ENCODE data around the gene RS1. TPM values are rescaled to one million over a fixed set of nuclear protein-coding genes. Genes with fewer than 3 reads are reported as not detected.
A peak's percentile ranks its signal among the peaks of the same experiment; 100 is the strongest.

The RS1 gene
- total and polyA plus RNA-seq, 9 of the 15 experiments (the other 6 are each of a cell fraction or from before 2014, with no cell fraction given) = not detected

DNA sequence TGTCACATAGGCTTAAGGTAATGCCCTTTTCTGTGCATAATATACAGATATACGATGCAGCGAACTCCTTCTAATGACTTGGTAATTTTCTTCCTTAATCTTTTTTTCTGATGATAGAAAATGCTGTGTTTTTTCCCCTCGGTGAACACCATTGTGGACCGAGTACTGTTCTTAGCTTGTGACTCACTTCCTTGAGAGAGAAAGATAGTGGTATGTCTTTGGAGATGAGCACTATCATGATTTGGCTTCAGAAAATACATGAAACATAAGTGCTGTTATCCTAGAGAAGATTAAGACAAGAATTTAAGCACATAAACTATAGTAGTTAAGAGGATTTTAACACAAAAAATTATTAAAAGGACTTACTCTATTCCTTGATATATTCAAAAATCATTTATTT lies 63.9 kb downstream of the RS1 start:
- FAIRE-seq (no peak), DNase-seq (ENCODE audit: extremely low read depth in 1 of 4, low spot score in 3 of 4) (no peak), ATAC-seq (no peak)
- H3K4me1 ChIP-seq (replicated peaks in 1 of 2; ENCODE audit: control insufficient read depth in 2 of 2, insufficient read depth in 2 of 2, low read length in 2 of 2) = no peaks in the 10 kb centered on the region
- H3K27ac ChIP-seq (ENCODE audit: extremely low read depth, low read depth, low read length) = no peak overlapping the region
- H3K4me3 ChIP-seq = no peak overlapping the region
- H4K20me1 ChIP-seq (replicated peaks; ENCODE audit: control insufficient read depth, insufficient read depth, low read length) = no peaks in the 10 kb centered on the region
- no peak overlapping the region for H3K4me2 ChIP-seq (ENCODE audit: insufficient read depth, low read length)
- H3K79me2 ChIP-seq (ENCODE audit: control insufficient read depth, insufficient read depth, low read length) = no peaks in the 10 kb centered on the region
- no peak overlapping the region for H3K9ac ChIP-seq (ENCODE audit: insufficient read depth in 1 of 2, low read depth in 2 of 2, low read length in 2 of 2)
- no peaks in the 10 kb centered on the region for H3K9me1 ChIP-seq (ENCODE audit: control insufficient read depth, insufficient read depth, low read length)
- in situ Hi-C loops (cut with MboI) (no loop called here), intact Hi-C loops (cut with micrococcal nuclease) (no loop called here)
- BruUV-seq (replicated peaks) = no TSS peak
- H3K27me3 ChIP-seq (ENCODE audit: control insufficient read depth in 2 of 2, insufficient read depth in 2 of 2, low read length in 2 of 2) = peaks cover 0 to 6% of the 10 kb centered on the region in 2 experiments; a peak in 2 of 5 replicates
- WGBS (ENCODE audit: insufficient coverage, low coverage, missing lambda C conversion rate) = 0% methylated on average over 4 of the region's 4 CpGs
- ChIA-PET POLR2A (no interaction called here), CTCF (ENCODE audit: low intra/inter-chr PET ratio) (no interaction called here)
- no peaks in the 10 kb centered on the region for H3K9me3 ChIP-seq (replicated peaks; ENCODE audit: control insufficient read depth, insufficient read depth, low read depth, low read length)
- H3K36me3 ChIP-seq (ENCODE audit: control insufficient read depth, insufficient read depth, low read length) = no peaks in the 10 kb centered on the region
- H2AFZ ChIP-seq (ENCODE audit: low read depth, low read length) = no peak overlapping the region
- no peak for TF ChIP-seq PRMT5 (CRISPR knock-in tag; IDR thresholded peaks at IDR 0.05)
- TF ChIP-seq, protein P1, sequence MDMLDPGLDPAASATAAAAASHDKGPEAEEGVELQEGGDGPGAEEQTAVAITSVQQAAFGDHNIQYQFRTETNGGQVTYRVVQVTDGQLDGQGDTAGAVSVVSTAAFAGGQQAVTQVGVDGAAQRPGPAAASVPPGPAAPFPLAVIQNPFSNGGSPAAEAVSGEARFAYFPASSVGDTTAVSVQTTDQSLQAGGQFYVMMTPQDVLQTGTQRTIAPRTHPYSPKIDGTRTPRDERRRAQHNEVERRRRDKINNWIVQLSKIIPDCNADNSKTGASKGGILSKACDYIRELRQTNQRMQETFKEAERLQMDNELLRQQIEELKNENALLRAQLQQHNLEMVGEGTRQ (CRISPR knock-in tag; IDR thresholded peaks at IDR 0.05) = no peak
- TF ChIP-seq CHD1 (IDR thresholded peaks at IDR 0.05; ENCODE audit: low read length) = no peak
- TF ChIP-seq, protein P2, sequence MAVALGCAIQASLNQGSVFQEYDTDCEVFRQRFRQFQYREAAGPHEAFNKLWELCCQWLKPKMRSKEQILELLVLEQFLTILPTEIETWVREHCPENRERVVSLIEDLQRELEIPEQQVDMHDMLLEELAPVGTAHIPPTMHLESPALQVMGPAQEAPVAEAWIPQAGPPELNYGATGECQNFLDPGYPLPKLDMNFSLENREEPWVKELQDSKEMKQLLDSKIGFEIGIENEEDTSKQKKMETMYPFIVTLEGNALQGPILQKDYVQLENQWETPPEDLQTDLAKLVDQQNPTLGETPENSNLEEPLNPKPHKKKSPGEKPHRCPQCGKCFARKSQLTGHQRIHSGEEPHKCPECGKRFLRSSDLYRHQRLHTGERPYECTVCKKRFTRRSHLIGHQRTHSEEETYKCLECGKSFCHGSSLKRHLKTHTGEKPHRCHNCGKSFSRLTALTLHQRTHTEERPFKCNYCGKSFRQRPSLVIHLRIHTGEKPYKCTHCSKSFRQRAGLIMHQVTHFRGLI (CRISPR knock-in tag; IDR thresholded peaks at IDR 0.05) = no peak
- no peak for TF ChIP-seq ZNF347 (CRISPR knock-in tag; IDR thresholded peaks at IDR 0.05; ENCODE audit: low read depth)
- TF ChIP-seq TSC22D4 (tag; IDR thresholded peaks at IDR 0.05) = no peak
- no peak for TF ChIP-seq SRSF9 (IDR thresholded peaks at IDR 0.05; ENCODE audit: borderline replicate concordance, low read depth, low read length)
- TF ChIP-seq FOSL1 (tag; conservative IDR thresholded peaks at IDR 0.05) = 0 out of 2 replicates have a peak, but pooled peaks have one; percentile 16
- no peak for TF ChIP-seq RCOR1 (IDR thresholded peaks at IDR 0.05; ENCODE audit: borderline replicate concordance in 1 of 2, low read depth in 2 of 2, low read length in 2 of 2)

All from K562 (cell line).